Adrenal gland (tissue), 12 donors: ENCODE results near the gene ADCY1. TPM values are rescaled to one million over a fixed set of nuclear protein-coding genes. Genes with fewer than 3 reads are reported as not detected.

Experiments
- DNase-seq, 7 donors: peaks; one replicate each; pipeline ENCODE4 v3.0.0-alpha.2; 2019 to 2020
- H3K27ac ChIP-seq, 5 donors: fragments of 200-600 bp; sonication (generic) in 4 of 5; 1 replicate in 3 of 5; 2 replicates in 2 of 5; pipeline versions ENCODE4 v1.5.1 to v1.8.0; 2016 to 2020; ENCODE audit warnings: mild to moderate bottlenecking in 1 of 5
- H3K27me3 ChIP-seq: fragments of 200-600 bp; 2 replicates; pipeline ENCODE4 v1.8.0; 2021
- H3K36me3 ChIP-seq, 2 donors: fragments of 200-600 bp; replicated peaks in 1 of 2; 1 replicate in 1 of 2; 2 replicates in 1 of 2; pipeline versions ENCODE4 v1.5.1 to v1.8.0; 2018 to 2022
- H3K4me1 ChIP-seq, 2 donors: fragments of 200-600 bp; replicated peaks in 1 of 2; 1 replicate in 1 of 2; 2 replicates in 1 of 2; pipeline versions ENCODE4 v1.5.1 to v1.8.0; 2018 to 2021
- H3K4me3 ChIP-seq, 4 donors: fragments of 200-600 bp; sonication (generic) in 3 of 4; one replicate each; pipeline ENCODE4 v1.5.1; 2016 to 2018
- H3K9me3 ChIP-seq, 3 donors: fragments of 200-600 bp; sonication (generic) in 1 of 3; replicated peaks in 1 of 3; 1 replicate in 2 of 3; 2 replicates in 1 of 3; pipeline versions ENCODE4 v1.5.1 to v1.8.0; 2016 to 2021
- CTCF ChIP-seq, 6 experiments: fragments of 450-650 bp in 4 of 6; fragments of 200-600 bp in 2 of 6; sonication (generic) in 1 of 6; IDR thresholded peaks; 1 replicate in 5 of 6; 2 replicates in 1 of 6; pipeline versions ENCODE4 v1.5.1 to v1.8.0; 2016 to 2021; ENCODE audit warnings: antibody characterized with exemption in 6 of 6, mild to moderate bottlenecking in 2 of 6, moderate library complexity in 1 of 6
- POLR2A ChIP-seq, 2 donors: fragments of 450-650 bp; IDR thresholded peaks; one replicate each; pipeline ENCODE4 v1.6.1; 2017; ENCODE audit warnings: antibody characterized with exemption in 2 of 2, mild to moderate bottlenecking in 2 of 2, moderate library complexity in 1 of 2
- WGBS, 4 donors: extraction: QIAGEN DNeasy Blood & Tissue Kit in 2 of 4; methylation state at CpG; one replicate each; pipeline versions ENCODE4 v1.1.5 to v1.1.7; 2013 to 2017; 5-methylcytosine and 5-hydroxymethylcytosine counted together
- intact Hi-C, 2 donors: fragments of 100-400 bp; cut with DNase I; formaldehyde crosslinking; loops; one replicate each; pipeline versions ENCODE4 v1.14.1 to v1.15.0; 2022 to 2023
- polyA plus RNA-seq, 3 donors: library from polyadenylated mRNA; stranded (reverse); fragments of 200-250 nt in 2 of 3; fragments of 350-450 nt in 1 of 3; fragmentation: Illumina TruSeq in 1 of 3; extraction: RNeasy Lipid Tissue Mini Kit (QIAGEN cat#74804) in 1 of 3; gene quantifications; one replicate each; pipeline ENCODE4 v1.2.3, GENCODE V29; 2013 to 2014
- total RNA-seq, 9 donors: library from RNA; depleted of rRNA in 4 of 9; stranded (reverse); fragments of >200 nt in 4 of 9; fragments of 120-200 nt in 1 of 9; fragmentation: NEBNext Ultra II Directional in 1 of 9; extraction: Animal tissue kit (Norgen Biotek cat#: 25700) in 1 of 9; gene quantifications; one replicate each; pipeline versions ENCODE4 v1.1.0 to v1.2.4, GENCODE V29; 2013 to 2023
- donor health status: healthy with polysubstance abuse.
- donor health status: Bipolar disorder and iron deficiency.
- donor health status: DM: yes; HTN: yes; CAD: no.
- donor health status: DM: no; HTN: no; CAD: no.
- donor health status: DM: no; HTN: no; CAD: no.
- donor health status: DM: yes; HTN: yes; CAD: no.

The ADCY1 gene
- total and polyA plus RNA-seq, 12 donors, result 0.88 to 9.5 (median 4.2) TPM

- H3K27ac ChIP-seq, result no peak overlapping the region
- H3K9me3 ChIP-seq, result no peaks in the 10 kb centered on the region
- H3K27me3 ChIP-seq, result peaks cover 10% of the 10 kb centered on the region
- TF ChIP-seq CTCF (IDR thresholded peaks at IDR 0.05), result peak in 2 of 6 experiments; percentile 6 to 31
- no peak for TF ChIP-seq POLR2A (IDR thresholded peaks at IDR 0.05)
- 1 to 2% (median 2%) methylated on average over 16 to 72 of the region's 72 CpGs for WGBS, 4 donors
- H3K4me3 ChIP-seq, result peak overlapping the region in 2 of 4 donors; percentile 16 to 51
- intact Hi-C loops, result no loop called here
- no peaks in the 10 kb centered on the region for H3K36me3 ChIP-seq
- peaks cover 0 to 9% of the 10 kb centered on the region in 2 donors for H3K4me1 ChIP-seq
- peak in 1 of 7 donors; percentile 7 for DNase-seq
Observed at GRCh38 chr7:45574669-45575500, 717 bp downstream of the ADCY1 start.

GRCh38 chr7:45575501-45576248 lies 1.5 kb downstream of the ADCY1 start:
- Histone ChIP-seq H3K4me1 (peaks cover 0 to 9% of the 10 kb centered on the region in 2 donors), H3K9me3 (no peaks in the 10 kb centered on the region), H3K27me3 (peaks cover 10% of the 10 kb centered on the region), H3K27ac (no peak overlapping the region), H3K36me3 (no peaks in the 10 kb centered on the region), H3K4me3 (peak overlapping the region in 1 of 4 donors; percentile 51)
- DNase-seq, result no peak
- intact Hi-C loops, result no loop called here
- TF ChIP-seq CTCF (IDR thresholded peaks at IDR 0.05), result no peak
- no peak for TF ChIP-seq POLR2A (IDR thresholded peaks at IDR 0.05)
- 10 to 41% (median 21%) methylated on average over 7 to 36 of the region's 36 CpGs for WGBS, 4 donors

- H3K4me3 ChIP-seq, result no peak overlapping the region
- 62 to 69% (median 65%) methylated on average over 12 of the region's 12 CpGs for WGBS, 4 donors
- H3K36me3 ChIP-seq, result no peaks in the 10 kb centered on the region
- H3K9me3 ChIP-seq, result no peaks in the 10 kb centered on the region
- H3K27ac ChIP-seq, result no peak overlapping the region
- TF ChIP-seq CTCF (IDR thresholded peaks at IDR 0.05) (no peak), POLR2A (IDR thresholded peaks at IDR 0.05) (no peak)
- peaks cover 10% of the 10 kb centered on the region for H3K27me3 ChIP-seq
- intact Hi-C loops, result no loop called here
- no peak for DNase-seq
- peaks cover 0 to 9% of the 10 kb centered on the region in 2 donors for H3K4me1 ChIP-seq
Observed at GRCh38 chr7:45576249-45576929, 2.2 kb downstream of the ADCY1 start.

- no peak for DNase-seq
- peaks cover 10% of the 10 kb centered on the region for H3K27me3 ChIP-seq
Observed at GRCh38 chr7:45578022-45578421, 3.9 kb downstream of the ADCY1 start.

More at GRCh38 chr7:45578022-45578421, 3.9 kb downstream of the ADCY1 start:
- TF ChIP-seq POLR2A (IDR thresholded peaks at IDR 0.05) (no peak), CTCF (IDR thresholded peaks at IDR 0.05) (no peak)
- peaks cover 0 to 9% of the 10 kb centered on the region in 2 donors for H3K4me1 ChIP-seq
- H3K36me3 ChIP-seq, result no peaks in the 10 kb centered on the region
- no peak overlapping the region for H3K27ac ChIP-seq
- H3K9me3 ChIP-seq, result no peaks in the 10 kb centered on the region
- 60 to 94% (median 77%) methylated on average over 1 to 3 of the region's 3 CpGs for WGBS, 4 donors
- no peak overlapping the region for H3K4me3 ChIP-seq
- intact Hi-C loops, result no loop called here
